HepG2 (cell line): ENCODE measurements around the gene ALDH4A1. TPM values are rescaled to one million over a fixed set of nuclear protein-coding genes. Genes with fewer than 3 reads are reported as not detected.

ENCODE experiments used
- HOXA3 ChIP-seq: sonication (generic); formaldehyde crosslinking; IDR thresholded peaks from 2 replicates; pipeline ENCODE4 v1.5.0; 2020; ENCODE audit warnings: missing genetic modification reagents
- KDM5B ChIP-seq: sonication (generic); formaldehyde crosslinking; IDR thresholded peaks from 2 replicates; pipeline ENCODE4 v1.4.0; 2020; ENCODE audit warnings: missing genetic modification reagents, mild to moderate bottlenecking, borderline replicate concordance
- MEIS2 ChIP-seq: sonication (generic); formaldehyde crosslinking; IDR thresholded peaks from 2 replicates; pipeline ENCODE4 v1.9.0; 2021; ENCODE audit warnings: mild to moderate bottlenecking, missing genetic modification reagents
- MYC ChIP-seq: sonication (generic); formaldehyde crosslinking; IDR thresholded peaks from 2 replicates; pipeline ENCODE4 v1.9.0; 2021; ENCODE audit warnings: missing genetic modification reagents, borderline replicate concordance
- SAP130 ChIP-seq: IDR thresholded peaks from 2 replicates; pipeline ENCODE4 v1.6.1; 2016; ENCODE audit warnings: low read depth
- STAG1 ChIP-seq: sonication (generic); formaldehyde crosslinking; IDR thresholded peaks from 2 replicates; pipeline ENCODE4 v1.4.0; 2020; ENCODE audit warnings: missing genetic modification reagents
- XRCC5 ChIP-seq: fragments of 200-400 bp; formaldehyde crosslinking; optimal IDR thresholded peaks from 2 replicates; pipeline ENCODE3; 2017; ENCODE audit warnings: mild to moderate bottlenecking, low read length
- ZNF776 ChIP-seq: sonication (generic); formaldehyde crosslinking; IDR thresholded peaks from 2 replicates; pipeline ENCODE4 v1.4.0; 2020; ENCODE audit warnings: mild to moderate bottlenecking, missing genetic modification reagents
- ZNF777 ChIP-seq: sonication (generic); formaldehyde crosslinking; IDR thresholded peaks from 2 replicates; pipeline ENCODE4 v1.4.0; 2020; ENCODE audit warnings: missing genetic modification reagents
- polyA plus RNA-seq, 8 experiments: library from polyadenylated mRNA; depleted of rRNA in 3 of 8; stranded (reverse) in 7 of 8; unstranded in 1 of 8; fragments of >200 nt; fragmentation: Illumina TruSeq in 4 of 8; extraction: Trizol in 4 of 8; gene quantifications; 2 replicates each; pipeline versions ENCODE4 v1.2.1 to v1.2.3, GENCODE V29; 2011 to 2016; ENCODE audit warnings: low read depth in 4 of 8, missing spikeins in 1 of 8, mixed read lengths in 1 of 8; ENCODE audit not compliant: insufficient read depth in 1 of 8
- total RNA-seq, 5 experiments: library from RNA; depleted of rRNA; stranded (reverse); fragments of >200 nt; fragmentation: Illumina TruSeq; extraction: Trizol; gene quantifications; 2 replicates each; pipeline ENCODE4 v1.2.3, GENCODE V29; 2016; ENCODE audit warnings: low read depth in 1 of 5
- TF ChIP-seq, protein P1 (sequence below): IDR thresholded peaks from 2 replicates; pipeline ENCODE4 v1.6.1; 2016
- TF ChIP-seq, protein P2 (sequence below): sonication (generic); formaldehyde crosslinking; IDR thresholded peaks from 2 replicates; pipeline ENCODE4 v1.4.0; 2020; ENCODE audit warnings: missing genetic modification reagents
- TF ChIP-seq, protein P3 (sequence below): sonication (generic); formaldehyde crosslinking; IDR thresholded peaks from 2 replicates; pipeline ENCODE4 v1.5.1; 2020; ENCODE audit warnings: mild to moderate bottlenecking, missing genetic modification reagents, moderate library complexity
- TF ChIP-seq, protein P4 (sequence below): sonication (generic); formaldehyde crosslinking; IDR thresholded peaks from 2 replicates; pipeline ENCODE4 v1.5.1; 2020; ENCODE audit warnings: mild to moderate bottlenecking, moderate library complexity, missing genetic modification reagents
- TF ChIP-seq, protein P5 (sequence below): sonication (generic); formaldehyde crosslinking; IDR thresholded peaks from 2 replicates; pipeline ENCODE4; 2020; ENCODE audit warnings: missing genetic modification reagents, mild to moderate bottlenecking, borderline replicate concordance
- TF ChIP-seq, protein P6 (sequence below): sonication (generic); formaldehyde crosslinking; IDR thresholded peaks from 2 replicates; pipeline ENCODE4 v1.4.0; 2020; ENCODE audit warnings: missing genetic modification reagents

The ALDH4A1 gene
- total and polyA plus RNA-seq, 2 of the 13 experiments (the other 11 are each of a cell fraction or from before 2014, with no cell fraction given) = 76.4 to 240 TPM

DNA sequence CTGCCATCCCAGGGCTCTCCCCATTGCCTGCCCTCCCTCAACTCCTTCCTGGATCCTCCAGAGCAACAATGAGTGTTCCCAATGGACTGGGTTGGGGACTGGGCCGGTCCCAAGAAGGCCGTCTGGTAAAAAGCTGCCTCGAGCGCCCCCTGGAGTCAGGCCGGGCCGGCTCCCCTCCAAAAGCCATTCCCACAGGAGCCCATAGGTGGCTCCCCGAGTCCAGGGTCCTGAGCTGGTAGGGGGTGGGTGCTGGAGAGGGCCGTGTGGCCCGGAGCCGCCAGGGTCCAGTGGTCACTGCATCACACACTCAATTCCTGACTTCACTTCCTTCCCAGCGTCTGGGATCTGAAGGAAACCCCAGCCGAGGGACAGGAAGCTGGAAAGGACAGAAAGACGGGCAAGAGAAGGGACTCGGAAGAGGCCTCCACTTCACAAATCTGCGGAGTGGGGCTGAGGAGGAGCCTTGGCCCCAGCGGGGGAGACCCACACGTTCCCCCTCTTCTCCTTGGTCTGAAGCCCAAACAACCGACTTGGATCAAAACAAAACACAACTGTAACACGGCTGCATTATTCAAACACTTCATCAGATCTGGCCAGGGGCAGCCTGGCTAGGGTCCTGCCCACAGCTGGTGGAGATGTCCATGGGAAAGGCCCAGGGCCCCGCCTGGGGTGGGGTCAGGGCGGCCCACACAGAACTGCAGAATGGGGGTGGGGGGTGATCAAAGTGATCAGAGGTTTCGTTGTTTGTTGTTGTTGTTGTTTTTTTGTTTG lies 10.9 kb upstream of the ALDH4A1 start (continued):
- TF ChIP-seq, protein P1, sequence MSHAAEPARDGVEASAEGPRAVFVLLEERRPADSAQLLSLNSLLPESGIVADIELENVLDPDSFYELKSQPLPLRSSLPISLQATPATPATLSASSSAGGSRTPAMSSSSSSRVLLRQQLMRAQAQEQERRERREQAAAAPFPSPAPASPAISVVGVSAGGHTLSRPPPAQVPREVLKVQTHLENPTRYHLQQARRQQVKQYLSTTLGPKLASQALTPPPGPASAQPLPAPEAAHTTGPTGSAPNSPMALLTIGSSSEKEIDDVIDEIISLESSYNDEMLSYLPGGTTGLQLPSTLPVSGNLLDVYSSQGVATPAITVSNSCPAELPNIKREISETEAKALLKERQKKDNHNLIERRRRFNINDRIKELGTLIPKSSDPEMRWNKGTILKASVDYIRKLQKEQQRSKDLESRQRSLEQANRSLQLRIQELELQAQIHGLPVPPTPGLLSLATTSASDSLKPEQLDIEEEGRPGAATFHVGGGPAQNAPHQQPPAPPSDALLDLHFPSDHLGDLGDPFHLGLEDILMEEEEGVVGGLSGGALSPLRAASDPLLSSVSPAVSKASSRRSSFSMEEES (CRISPR knock-in tag) = no peak
- TF ChIP-seq, protein P2, sequence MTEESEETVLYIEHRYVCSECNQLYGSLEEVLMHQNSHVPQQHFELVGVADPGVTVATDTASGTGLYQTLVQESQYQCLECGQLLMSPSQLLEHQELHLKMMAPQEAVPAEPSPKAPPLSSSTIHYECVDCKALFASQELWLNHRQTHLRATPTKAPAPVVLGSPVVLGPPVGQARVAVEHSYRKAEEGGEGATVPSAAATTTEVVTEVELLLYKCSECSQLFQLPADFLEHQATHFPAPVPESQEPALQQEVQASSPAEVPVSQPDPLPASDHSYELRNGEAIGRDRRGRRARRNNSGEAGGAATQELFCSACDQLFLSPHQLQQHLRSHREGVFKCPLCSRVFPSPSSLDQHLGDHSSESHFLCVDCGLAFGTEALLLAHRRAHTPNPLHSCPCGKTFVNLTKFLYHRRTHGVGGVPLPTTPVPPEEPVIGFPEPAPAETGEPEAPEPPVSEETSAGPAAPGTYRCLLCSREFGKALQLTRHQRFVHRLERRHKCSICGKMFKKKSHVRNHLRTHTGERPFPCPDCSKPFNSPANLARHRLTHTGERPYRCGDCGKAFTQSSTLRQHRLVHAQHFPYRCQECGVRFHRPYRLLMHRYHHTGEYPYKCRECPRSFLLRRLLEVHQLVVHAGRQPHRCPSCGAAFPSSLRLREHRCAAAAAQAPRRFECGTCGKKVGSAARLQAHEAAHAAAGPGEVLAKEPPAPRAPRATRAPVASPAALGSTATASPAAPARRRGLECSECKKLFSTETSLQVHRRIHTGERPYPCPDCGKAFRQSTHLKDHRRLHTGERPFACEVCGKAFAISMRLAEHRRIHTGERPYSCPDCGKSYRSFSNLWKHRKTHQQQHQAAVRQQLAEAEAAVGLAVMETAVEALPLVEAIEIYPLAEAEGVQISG = peak; percentile 53
- TF ChIP-seq, protein P3, sequence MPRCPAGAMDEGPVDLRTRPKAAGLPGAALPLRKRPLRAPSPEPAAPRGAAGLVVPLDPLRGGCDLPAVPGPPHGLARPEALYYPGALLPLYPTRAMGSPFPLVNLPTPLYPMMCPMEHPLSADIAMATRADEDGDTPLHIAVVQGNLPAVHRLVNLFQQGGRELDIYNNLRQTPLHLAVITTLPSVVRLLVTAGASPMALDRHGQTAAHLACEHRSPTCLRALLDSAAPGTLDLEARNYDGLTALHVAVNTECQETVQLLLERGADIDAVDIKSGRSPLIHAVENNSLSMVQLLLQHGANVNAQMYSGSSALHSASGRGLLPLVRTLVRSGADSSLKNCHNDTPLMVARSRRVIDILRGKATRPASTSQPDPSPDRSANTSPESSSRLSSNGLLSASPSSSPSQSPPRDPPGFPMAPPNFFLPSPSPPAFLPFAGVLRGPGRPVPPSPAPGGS (CRISPR knock-in tag) = no peak
- TF ChIP-seq, protein P4, sequence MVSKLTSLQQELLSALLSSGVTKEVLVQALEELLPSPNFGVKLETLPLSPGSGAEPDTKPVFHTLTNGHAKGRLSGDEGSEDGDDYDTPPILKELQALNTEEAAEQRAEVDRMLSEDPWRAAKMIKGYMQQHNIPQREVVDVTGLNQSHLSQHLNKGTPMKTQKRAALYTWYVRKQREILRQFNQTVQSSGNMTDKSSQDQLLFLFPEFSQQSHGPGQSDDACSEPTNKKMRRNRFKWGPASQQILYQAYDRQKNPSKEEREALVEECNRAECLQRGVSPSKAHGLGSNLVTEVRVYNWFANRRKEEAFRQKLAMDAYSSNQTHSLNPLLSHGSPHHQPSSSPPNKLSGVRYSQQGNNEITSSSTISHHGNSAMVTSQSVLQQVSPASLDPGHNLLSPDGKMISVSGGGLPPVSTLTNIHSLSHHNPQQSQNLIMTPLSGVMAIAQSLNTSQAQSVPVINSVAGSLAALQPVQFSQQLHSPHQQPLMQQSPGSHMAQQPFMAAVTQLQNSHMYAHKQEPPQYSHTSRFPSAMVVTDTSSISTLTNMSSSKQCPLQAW = peak; percentile 88
- TF ChIP-seq, protein P5, sequence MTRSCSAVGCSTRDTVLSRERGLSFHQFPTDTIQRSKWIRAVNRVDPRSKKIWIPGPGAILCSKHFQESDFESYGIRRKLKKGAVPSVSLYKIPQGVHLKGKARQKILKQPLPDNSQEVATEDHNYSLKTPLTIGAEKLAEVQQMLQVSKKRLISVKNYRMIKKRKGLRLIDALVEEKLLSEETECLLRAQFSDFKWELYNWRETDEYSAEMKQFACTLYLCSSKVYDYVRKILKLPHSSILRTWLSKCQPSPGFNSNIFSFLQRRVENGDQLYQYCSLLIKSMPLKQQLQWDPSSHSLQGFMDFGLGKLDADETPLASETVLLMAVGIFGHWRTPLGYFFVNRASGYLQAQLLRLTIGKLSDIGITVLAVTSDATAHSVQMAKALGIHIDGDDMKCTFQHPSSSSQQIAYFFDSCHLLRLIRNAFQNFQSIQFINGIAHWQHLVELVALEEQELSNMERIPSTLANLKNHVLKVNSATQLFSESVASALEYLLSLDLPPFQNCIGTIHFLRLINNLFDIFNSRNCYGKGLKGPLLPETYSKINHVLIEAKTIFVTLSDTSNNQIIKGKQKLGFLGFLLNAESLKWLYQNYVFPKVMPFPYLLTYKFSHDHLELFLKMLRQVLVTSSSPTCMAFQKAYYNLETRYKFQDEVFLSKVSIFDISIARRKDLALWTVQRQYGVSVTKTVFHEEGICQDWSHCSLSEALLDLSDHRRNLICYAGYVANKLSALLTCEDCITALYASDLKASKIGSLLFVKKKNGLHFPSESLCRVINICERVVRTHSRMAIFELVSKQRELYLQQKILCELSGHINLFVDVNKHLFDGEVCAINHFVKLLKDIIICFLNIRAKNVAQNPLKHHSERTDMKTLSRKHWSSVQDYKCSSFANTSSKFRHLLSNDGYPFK (CRISPR knock-in tag) = peak; percentile 54; the same call in 1 of the 2 replicates
- TF ChIP-seq, protein P6, sequence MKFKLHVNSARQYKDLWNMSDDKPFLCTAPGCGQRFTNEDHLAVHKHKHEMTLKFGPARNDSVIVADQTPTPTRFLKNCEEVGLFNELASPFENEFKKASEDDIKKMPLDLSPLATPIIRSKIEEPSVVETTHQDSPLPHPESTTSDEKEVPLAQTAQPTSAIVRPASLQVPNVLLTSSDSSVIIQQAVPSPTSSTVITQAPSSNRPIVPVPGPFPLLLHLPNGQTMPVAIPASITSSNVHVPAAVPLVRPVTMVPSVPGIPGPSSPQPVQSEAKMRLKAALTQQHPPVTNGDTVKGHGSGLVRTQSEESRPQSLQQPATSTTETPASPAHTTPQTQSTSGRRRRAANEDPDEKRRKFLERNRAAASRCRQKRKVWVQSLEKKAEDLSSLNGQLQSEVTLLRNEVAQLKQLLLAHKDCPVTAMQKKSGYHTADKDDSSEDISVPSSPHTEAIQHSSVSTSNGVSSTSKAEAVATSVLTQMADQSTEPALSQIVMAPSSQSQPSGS (CRISPR knock-in tag) = 0 out of 2 replicates have a peak, but pooled peaks have one; percentile 23
- TF ChIP-seq MEIS2 (CRISPR knock-in tag) (0 out of 2 replicates have a peak, but pooled peaks have one; percentile 55), SAP130 (peak; percentile 43; the same call in 1 of the 2 replicates), KDM5B (peak; percentile 86; the same call in 1 of the 2 replicates), STAG1 (CRISPR knock-in tag) (peak; percentile 96), XRCC5 (peak; percentile 98), MYC (CRISPR knock-in tag) (peak; percentile 37; the same call in 1 of the 2 replicates), ZNF776 (CRISPR knock-in tag) (0 out of 2 replicates have a peak, but pooled peaks have one; percentile 43), ZNF777 (CRISPR knock-in tag) (0 out of 2 replicates have a peak, but pooled peaks have one; percentile 37), HOXA3 (CRISPR knock-in tag) (peak; percentile 45; the same call in 1 of the 2 replicates)
